ENCODE measurements around the gene MND1.
A peak's percentile ranks its signal among the peaks of the same experiment; 100 is the strongest.

The MND1 gene

GRCh38 chr4:153344131-153345011 is at the start of gene MND1:
Gene MND1 (plus strand): TSS chr4:153344688. CDS start chr4:153344738, 50 bp downstream.
- DNase-seq (ENCODE audit: low spot score) = peak; percentile 85

- no peak for DNase-seq (ENCODE audit: low spot score)
Measured at GRCh38 chr4:153295131-153295755, 49.2 kb upstream of the MND1 start.

- DNase-seq (ENCODE audit: low spot score) = no peak
Measured at GRCh38 chr4:153296040-153296823, 48.3 kb upstream of the MND1 start.

GRCh38 chr4:153297116-153297515 is 47.4 kb upstream of the MND1 start:
- no peak for DNase-seq (ENCODE audit: low spot score)

- no peak for DNase-seq (ENCODE audit: low spot score)
Measured at GRCh38 chr4:153310793-153311192, 33.7 kb upstream of the MND1 start.

GRCh38 chr4:153314915-153315314 is 29.6 kb upstream of the MND1 start:
- no peak for DNase-seq (ENCODE audit: low spot score)

- DNase-seq (ENCODE audit: low spot score) = peak; percentile 46
Measured at GRCh38 chr4:153318696-153319320, 25.7 kb upstream of the MND1 start.

GRCh38 chr4:153322791-153323190 is 21.7 kb upstream of the MND1 start:
- no peak for DNase-seq (ENCODE audit: low spot score)

GRCh38 chr4:153324046-153324445 is 20.4 kb upstream of the MND1 start:
- DNase-seq (ENCODE audit: low spot score) = no peak

GRCh38 chr4:153325558-153325957 is 18.9 kb upstream of the MND1 start:
- DNase-seq (ENCODE audit: low spot score) = no peak

GRCh38 chr4:153326513-153326912 is 18.0 kb upstream of the MND1 start:
- no peak for DNase-seq (ENCODE audit: low spot score)

GRCh38 chr4:153327247-153327646 is 17.2 kb upstream of the MND1 start:
- no peak for DNase-seq (ENCODE audit: low spot score)

GRCh38 chr4:153332936-153333335 is 11.6 kb upstream of the MND1 start:
- no peak for DNase-seq (ENCODE audit: low spot score)

- DNase-seq (ENCODE audit: low spot score) = no peak
Measured at GRCh38 chr4:153333874-153334273, 10.6 kb upstream of the MND1 start.

GRCh38 chr4:153335665-153336064 is 8.8 kb upstream of the MND1 start:
- DNase-seq (ENCODE audit: low spot score) = no peak

GRCh38 chr4:153337686-153338085 is 6.8 kb upstream of the MND1 start:
- no peak for DNase-seq (ENCODE audit: low spot score)

- no peak for DNase-seq (ENCODE audit: low spot score)
Measured at GRCh38 chr4:153341575-153342090, 2.9 kb upstream of the MND1 start.

- no peak for DNase-seq (ENCODE audit: low spot score)
Measured at GRCh38 chr4:153342751-153343552, 1.5 kb upstream of the MND1 start.

- peak; percentile 45 for DNase-seq (ENCODE audit: low spot score)
Measured at GRCh38 chr4:153345012-153345981, 809 bp downstream of the MND1 start.

GRCh38 chr4:153346031-153346430 is 1.5 kb downstream of the MND1 start:
- DNase-seq (ENCODE audit: low spot score) = no peak
